Chondrocyte (in vitro differentiated cells): Measurements from ENCODE around the gene ADAM23. TPM values are rescaled to one million over a fixed set of nuclear protein-coding genes. Genes with fewer than 3 reads are reported as not detected.

Experiments used
- DNase-seq: peaks from one replicate; pipeline ENCODE4 v3.0.0; 2021; ENCODE audit warnings: mixed read lengths, low spot score
- H3K27ac Mint-ChIP-seq: one replicate; pipeline ENCODE4 v1.8.0; 2021; ENCODE audit warnings: mild to moderate bottlenecking, moderate library complexity, mixed read lengths; ENCODE audit not compliant: unreplicated experiment
- H3K27me3 Mint-ChIP-seq: 2 replicates; pipeline ENCODE4 v1.8.0; 2021; ENCODE audit warnings: low read depth, mixed read lengths
- H3K36me3 Mint-ChIP-seq: 2 replicates; pipeline ENCODE4 v1.8.0; 2021; ENCODE audit warnings: low read depth, mixed read lengths
- H3K4me1 Mint-ChIP-seq: 2 replicates; pipeline ENCODE4 v1.8.0; 2021; ENCODE audit warnings: low read depth, mild to moderate bottlenecking, mixed read lengths
- H3K4me3 Mint-ChIP-seq: one replicate; pipeline ENCODE4 v1.8.0; 2021; ENCODE audit warnings: mild to moderate bottlenecking, moderate library complexity, mixed read lengths; ENCODE audit not compliant: unreplicated experiment
- H3K9me3 Mint-ChIP-seq: 2 replicates; pipeline ENCODE4 v1.8.0; 2021; ENCODE audit warnings: low read depth, mixed read lengths
- CTCF ChIP-seq: fragments of 200-600 bp; sonication (generic); IDR thresholded peaks from 2 replicates; pipeline ENCODE4 v1.5.0; 2021; ENCODE audit warnings: antibody characterized with exemption, mild to moderate bottlenecking, moderate library complexity
- total RNA-seq: library from RNA; stranded (reverse); gene quantifications from 3 replicates; pipeline ENCODE4 v1.2.1, GENCODE V29; 2021

ADAM23 gene
- total RNA-seq, 1 donor from 2014 or later = 22.7 TPM

DNA sequence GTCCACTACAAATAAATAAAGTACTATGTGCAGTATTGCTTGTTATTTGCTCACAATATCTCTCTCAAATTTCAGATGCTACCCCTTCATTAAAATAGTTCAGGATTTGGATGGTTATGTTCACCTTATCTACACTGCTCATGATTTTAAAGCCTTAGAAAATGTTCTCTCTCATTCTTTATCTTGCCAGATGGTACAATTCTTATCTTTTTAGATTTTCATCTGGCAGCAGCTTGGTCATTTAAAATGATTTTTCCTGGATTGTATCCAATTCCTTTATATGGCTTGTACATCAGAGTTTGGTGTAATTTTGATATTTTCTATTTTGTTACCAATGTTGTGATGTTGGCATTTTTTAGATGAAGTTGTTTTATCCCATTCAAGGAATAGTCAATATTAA is 10.1 kb upstream of the ADAM23 start:
- H3K36me3 Mint-ChIP-seq = no peaks in the 10 kb centered on the region
- H3K4me3 Mint-ChIP-seq = no peak overlapping the region
- H3K27me3 Mint-ChIP-seq = no peaks in the 10 kb centered on the region
- H3K27ac Mint-ChIP-seq = no peak overlapping the region
- no peaks in the 10 kb centered on the region for H3K9me3 Mint-ChIP-seq
- H3K4me1 Mint-ChIP-seq = no peaks in the 10 kb centered on the region
- DNase-seq = no peak
- no peak for TF ChIP-seq CTCF

DNA sequence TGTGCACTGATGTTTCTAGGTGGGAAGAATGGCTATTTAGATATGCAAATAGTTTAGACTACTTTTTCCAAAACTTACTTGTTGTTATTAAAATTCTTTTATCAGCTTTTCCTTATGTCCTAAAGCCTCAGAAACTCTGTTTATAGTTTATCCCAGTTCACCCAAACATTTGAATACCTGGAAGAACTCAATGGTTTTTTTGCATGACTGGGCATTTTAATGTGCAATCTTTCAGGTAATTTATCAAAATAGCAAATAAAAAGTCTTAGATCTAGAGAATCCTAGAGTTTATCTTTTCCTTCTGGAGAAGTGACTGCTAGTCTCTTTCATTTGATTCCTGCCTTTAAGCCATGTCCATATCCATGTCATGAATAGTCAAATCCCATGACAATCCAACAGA is 9.6 kb upstream of the ADAM23 start:
- DNase-seq = no peak
- H3K36me3 Mint-ChIP-seq = no peaks in the 10 kb centered on the region
- H3K27ac Mint-ChIP-seq = no peak overlapping the region
- H3K9me3 Mint-ChIP-seq = no peaks in the 10 kb centered on the region
- no peak for TF ChIP-seq CTCF
- H3K27me3 Mint-ChIP-seq = no peaks in the 10 kb centered on the region
- H3K4me1 Mint-ChIP-seq = no peaks in the 10 kb centered on the region
- no peak overlapping the region for H3K4me3 Mint-ChIP-seq

- H3K4me1 Mint-ChIP-seq = no peaks in the 10 kb centered on the region
- TF ChIP-seq CTCF = no peak
- H3K27me3 Mint-ChIP-seq = no peaks in the 10 kb centered on the region
- H3K4me3 Mint-ChIP-seq = no peak overlapping the region
- no peak for DNase-seq
- H3K27ac Mint-ChIP-seq = no peak overlapping the region
- no peaks in the 10 kb centered on the region for H3K9me3 Mint-ChIP-seq
- H3K36me3 Mint-ChIP-seq = no peaks in the 10 kb centered on the region
These were observed 7.6 kb upstream of the ADAM23 start for GRCh38 chr2:206435742-206436141.

DNA sequence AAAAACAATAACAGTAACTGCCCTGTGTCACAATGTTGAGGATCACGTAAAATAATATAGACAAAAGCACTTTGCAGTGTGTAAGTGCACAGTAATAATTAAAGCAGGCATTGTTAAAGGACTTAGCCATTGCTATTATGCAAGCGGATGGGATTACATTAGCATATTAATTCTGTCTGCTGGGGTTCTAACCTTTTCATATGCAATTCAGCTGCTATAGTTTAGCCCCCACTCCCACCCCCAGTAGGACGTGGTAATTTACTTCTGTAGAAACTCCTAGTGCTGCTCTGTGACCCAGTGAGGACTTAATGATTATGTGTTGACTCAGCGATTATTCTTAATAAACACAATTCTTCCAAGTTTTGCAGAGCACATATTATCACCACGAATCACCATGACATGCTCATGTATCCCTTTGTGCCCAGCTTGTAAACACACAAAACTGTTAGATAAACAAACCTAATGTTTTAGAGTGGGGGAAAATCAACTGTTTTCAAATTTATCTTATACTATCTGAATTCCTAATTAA is 5.1 kb upstream of the ADAM23 start:
- TF ChIP-seq CTCF = no peak
- Mint-ChIP-seq H3K36me3 (no peaks in the 10 kb centered on the region), H3K4me3 (no peak overlapping the region), H3K27me3 (peaks cover 6% of the 10 kb centered on the region), H3K9me3 (no peaks in the 10 kb centered on the region), H3K27ac (no peak overlapping the region), H3K4me1 (peaks cover 8% of the 10 kb centered on the region)
- no peak for DNase-seq

- Mint-ChIP-seq H3K4me3 (peak overlapping the region; percentile 72), H3K27me3 (peaks cover 6% of the 10 kb centered on the region), H3K27ac (no peak overlapping the region), H3K36me3 (no peaks in the 10 kb centered on the region), H3K9me3 (no peaks in the 10 kb centered on the region), H3K4me1 (peaks cover 17% of the 10 kb centered on the region)
- DNase-seq = no peak
- TF ChIP-seq CTCF = no peak
These were observed 879 bp upstream of the ADAM23 start for GRCh38 chr2:206442474-206442832.
